Stimulated activated CD8-positive, alpha-beta memory T cell treated with anti-CD3 and anti-CD28 coated beads, Interleukin-12 subunit alpha, Interleukin-12 subunit beta, amount 100 ng/mL, for 24 hours (primary cell): ENCODE results near the gene SENP3.
A peak's percentile ranks its signal among the peaks of the same experiment; 100 is the strongest.

Experiments used
- DNase-seq: peaks from one replicate; pipeline ENCODE4 v3.0.0-alpha.2; 2020; ENCODE audit errors: extremely low read depth

Gene SENP3

DNA sequence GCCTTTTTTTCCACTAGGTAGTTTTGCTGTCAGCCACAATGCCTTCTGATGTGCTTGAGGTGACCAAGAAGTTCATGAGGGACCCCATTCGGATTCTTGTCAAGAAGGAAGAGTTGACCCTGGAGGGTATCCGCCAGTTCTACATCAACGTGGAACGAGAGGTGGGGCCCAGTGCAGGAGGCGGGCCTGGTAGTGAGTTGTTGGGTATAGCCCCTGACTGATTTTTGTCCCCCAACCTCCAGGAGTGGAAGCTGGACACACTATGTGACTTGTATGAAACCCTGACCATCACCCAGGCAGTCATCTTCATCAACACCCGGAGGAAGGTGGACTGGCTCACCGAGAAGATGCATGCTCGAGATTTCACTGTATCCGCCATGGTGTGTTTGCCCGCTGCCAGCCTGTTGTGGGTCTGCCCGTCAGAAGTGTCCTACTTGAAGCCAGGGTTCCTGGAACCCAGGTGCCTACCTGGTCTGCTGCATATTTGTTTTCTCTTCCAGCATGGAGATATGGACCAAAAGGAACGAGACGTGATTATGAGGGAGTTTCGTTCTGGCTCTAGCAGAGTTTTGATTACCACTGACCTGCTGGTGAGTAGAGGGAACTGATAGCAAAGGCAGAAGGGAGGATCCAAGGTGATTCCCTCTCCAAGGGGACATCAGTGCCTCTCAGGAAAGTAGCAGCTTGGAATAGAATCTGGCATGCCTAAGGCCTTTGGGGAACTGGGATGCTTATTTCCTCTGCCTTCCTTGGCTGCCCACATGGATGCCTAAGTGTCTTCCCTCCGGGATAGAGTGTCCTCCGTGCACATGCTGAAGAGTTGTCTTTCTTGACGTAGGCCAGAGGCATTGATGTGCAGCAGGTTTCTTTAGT lies 15.8 kb downstream of the SENP3 start:
- DNase-seq: no peak

DNA sequence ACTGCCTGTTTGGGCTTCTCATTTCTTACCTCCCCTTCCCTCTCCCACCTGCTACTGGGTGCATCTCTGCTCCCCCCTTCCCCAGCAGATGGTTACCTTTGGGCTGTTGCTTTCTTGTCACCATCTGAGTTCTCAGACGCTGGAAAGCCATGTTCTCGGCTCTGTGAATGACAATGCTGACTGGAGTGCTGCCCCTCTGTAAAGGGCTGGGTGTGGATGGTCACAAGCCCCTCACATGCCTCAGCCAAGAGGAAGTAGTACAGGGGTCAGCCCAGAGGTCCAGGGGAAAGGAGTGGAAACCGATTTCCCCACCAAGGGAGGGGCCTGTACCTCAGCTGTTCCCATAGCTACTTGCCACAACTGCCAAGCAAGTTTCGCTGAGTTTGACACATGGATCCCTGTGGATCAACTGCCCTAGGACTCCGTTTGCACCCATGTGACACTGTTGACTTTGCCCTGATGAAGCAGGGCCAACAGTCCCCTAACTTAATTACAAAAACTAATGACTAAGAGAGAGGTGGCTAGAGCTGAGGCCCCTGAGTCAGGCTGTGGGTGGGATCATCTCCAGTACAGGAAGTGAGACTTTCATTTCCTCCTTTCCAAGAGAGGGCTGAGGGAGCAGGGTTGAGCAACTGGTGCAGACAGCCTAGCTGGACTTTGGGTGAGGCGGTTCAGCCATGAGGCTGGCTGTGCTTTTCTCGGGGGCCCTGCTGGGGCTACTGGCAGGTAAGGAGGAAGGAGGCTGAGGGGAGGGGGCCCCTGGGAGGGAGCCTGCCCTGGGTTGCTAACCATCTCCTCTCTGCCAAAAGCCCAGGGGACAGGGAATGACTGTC lies 17.5 kb downstream of the SENP3 start, which contains the start of gene CD68:
Gene CD68, plus strand, starts transcription at position 638 of the 833 bp plus-strand sequence. Its CDS starts 40 bp downstream, at position 678.
- no peak for DNase-seq

DNA sequence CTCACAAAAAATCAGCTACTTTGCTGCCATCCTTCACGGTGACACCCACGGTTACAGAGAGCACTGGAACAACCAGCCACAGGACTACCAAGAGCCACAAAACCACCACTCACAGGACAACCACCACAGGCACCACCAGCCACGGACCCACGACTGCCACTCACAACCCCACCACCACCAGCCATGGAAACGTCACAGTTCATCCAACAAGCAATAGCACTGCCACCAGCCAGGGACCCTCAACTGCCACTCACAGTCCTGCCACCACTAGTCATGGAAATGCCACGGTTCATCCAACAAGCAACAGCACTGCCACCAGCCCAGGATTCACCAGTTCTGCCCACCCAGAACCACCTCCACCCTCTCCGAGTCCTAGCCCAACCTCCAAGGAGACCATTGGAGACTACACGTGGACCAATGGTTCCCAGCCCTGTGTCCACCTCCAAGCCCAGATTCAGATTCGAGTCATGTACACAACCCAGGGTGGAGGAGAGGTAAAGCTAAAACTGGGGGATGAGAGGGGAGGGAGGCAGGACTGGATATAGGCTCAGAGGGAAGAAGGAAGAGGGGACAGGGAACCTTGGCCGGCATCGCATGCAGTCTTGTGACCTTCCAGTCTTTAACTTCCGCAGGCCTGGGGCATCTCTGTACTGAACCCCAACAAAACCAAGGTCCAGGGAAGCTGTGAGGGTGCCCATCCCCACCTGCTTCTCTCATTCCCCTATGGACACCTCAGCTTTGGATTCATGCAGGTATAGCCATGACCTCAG lies 18.3 kb downstream of the SENP3 start:
- DNase-seq: no peak

DNA sequence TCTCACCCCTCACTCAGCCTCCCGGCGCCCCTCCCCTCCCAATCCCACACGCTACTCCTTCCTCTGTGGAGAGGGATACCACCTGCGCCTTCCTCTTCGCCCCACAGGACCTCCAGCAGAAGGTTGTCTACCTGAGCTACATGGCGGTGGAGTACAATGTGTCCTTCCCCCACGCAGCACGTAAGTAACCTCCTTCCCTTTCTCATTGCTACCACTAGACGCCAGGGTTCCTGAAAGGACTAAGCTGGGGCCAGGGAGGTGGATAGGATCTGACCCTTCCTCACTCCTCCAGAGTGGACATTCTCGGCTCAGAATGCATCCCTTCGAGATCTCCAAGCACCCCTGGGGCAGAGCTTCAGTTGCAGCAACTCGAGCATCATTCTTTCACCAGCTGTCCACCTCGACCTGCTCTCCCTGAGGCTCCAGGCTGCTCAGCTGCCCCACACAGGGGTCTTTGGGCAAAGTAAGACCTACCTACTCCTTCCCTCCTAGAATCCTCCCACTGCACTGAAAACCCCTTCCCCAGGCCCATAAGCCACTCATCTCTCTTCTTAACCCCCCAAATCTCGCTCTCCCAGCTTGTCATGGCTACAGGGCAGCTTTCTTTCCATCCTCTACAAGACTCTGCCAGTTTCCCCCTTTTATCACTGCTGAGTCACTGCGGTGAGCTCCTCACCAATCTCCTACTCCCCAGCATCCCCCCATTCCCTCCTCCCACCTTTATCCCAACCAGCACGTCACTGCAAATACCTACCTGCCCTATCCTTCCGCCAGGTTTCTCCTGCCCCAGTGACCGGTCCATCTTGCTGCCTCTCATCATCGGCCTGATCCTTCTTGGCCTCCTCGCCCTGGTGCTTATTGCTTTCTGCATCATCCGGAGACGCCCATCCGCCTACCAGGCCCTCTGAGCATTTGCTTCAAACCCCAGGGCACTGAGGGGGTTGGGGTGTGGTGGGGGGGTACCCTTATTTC lies 19.2 kb downstream of the SENP3 start:
- DNase-seq: no peak

DNA sequence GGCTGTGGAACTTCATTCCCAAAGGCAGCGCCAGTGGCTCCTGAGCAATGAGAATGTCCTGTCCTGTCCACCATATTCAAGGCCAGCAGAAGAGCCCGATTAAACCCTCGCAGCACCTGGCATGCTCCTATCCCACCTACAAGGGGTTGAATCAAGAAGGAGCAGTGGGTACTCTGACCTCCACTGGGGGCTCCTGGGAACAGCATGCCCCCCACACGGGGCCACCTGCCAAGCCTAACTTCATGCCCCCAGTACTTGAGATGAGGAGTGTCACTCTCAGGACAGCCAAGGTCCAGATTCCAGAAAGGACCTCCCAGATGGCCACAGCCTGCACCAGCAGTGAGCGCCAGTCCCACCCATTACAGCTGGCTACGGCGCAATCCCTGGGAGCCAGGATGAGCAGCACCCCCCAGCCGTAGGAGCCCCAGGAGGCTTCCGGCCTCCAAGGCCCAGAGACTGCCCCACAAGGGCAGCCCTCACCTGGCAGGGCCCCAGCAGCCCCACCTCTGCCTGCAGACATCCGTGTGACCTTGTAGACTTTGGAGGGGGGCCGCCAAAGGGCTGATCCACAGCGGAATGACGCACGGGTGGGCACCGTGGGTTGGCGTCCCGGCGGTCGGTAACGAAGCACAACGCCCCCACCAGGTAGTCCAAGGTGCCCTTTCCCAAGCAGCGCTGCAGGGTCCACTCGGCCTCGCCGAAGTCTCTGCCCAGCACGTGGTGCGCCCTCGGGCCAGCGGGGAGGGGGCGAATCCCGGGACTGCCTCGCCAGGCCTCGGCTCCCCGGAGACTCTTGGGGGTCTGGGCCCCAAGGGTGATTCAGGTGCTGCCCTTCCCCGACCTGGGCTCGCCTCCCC lies 20.9 kb downstream of the SENP3 start:
- DNase-seq: no peak

DNA sequence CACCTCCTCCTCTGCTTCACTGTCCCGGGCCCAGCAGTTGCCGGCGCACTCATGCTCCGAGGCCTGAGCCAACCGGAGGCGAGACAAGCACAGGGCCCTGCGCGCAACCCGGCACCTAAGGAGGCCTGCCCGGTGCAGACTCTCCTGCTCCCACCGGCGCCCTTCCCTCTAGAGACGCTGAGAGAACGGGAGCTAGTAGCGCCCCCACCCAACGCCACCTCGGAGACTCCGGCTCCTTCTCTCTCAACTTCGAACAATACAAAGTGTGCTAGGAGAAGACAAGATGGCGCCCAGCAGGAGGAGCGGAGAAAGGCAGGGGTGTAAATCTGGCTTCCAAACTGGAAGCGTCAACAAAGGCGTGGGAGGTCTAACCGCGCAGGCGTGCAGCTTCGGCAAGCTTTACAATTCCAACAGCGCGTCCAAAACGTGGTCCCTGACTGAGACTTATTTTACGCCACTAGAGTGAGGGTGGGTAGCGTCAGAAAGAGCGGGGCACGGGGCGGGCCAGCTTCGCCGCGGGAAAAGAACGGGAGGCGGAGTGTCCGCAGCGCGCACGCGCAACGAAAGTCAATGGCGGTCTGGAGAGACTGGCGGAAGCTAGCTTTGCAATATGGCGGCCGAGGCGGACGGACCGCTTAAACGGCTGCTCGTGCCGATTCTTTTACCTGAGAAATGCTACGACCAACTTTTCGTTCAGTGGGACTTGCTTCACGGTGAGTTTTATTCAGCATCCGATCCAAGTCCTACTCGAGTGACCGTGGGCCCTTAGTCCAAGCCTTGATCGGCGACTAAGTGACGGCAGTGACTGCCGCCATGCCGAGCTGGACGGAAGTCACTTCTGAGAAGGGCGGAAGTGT lies 21.8 kb downstream of the SENP3 start, which contains the start of gene MPDU1:
Gene MPDU1, plus strand, starts transcription at position 600 of the 857 bp plus-strand sequence. Its CDS starts 11 bp downstream, at position 611.
- peak; percentile 88 for DNase-seq

DNA sequence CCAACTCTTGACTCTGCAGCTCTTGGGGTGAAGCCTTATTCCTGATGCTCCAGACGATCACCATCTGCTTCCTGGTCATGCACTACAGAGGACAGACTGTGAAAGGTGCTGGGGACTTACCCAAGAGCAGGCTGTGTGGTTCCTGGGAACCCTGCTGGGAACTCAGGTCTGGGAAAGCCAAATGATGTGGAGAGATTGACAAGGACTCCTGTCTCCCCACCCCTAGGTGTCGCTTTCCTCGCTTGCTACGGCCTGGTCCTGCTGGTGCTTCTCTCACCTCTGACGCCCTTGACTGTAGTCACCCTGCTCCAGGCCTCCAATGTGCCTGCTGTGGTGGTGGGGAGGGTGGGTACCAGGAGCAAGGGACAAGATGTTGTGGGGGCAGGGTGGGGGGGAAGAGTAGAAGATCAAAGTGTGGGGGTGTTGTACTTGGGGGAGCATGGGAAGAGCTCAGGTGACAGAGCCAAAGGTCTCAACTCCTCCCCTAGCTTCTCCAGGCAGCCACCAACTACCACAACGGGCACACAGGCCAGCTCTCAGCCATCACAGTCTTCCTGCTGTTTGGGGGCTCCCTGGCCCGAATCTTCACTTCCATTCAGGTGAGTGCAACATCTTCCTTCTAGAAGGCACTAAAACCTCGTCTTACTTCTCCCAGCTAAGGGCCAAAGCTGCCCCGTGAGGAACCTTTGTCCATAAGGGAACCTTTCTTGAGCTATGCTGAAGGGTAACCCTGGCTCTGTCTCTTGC lies 25.1 kb downstream of the SENP3 start:
- DNase-seq: no peak

DNA sequence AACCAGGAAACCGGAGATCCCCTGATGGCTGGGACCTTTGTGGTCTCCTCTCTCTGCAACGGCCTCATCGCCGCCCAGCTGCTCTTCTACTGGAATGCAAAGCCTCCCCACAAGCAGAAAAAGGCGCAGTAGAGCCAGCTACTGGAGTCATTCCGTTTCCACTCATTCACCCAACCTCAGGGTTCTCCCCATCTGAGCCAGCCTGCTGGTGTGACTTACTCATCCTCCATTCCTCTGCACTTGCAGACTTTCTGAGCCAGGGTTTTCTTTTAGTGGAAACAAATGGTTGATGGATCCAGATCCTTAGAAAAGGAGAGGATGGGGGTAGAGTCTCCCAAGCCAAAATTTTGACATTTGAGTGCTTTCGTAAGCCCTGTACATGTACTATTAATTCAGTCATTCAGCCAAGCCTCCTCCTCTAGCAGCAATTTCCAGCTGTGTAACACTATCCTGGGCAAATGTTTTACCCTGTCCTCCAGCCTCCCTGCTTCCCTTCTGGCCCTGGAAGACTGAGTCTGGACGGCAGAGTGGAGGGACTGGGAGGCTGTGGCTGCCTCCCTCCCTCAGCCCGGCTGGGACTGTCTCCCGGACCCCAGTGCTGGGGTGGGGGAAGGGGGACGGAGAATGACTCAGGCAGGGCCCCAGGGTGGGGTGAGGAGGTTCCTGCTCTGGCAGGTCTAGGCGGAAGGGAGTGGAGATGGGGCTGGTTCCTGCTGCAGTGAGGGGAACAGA lies 25.9 kb downstream of the SENP3 start:
- no peak for DNase-seq

DNA sequence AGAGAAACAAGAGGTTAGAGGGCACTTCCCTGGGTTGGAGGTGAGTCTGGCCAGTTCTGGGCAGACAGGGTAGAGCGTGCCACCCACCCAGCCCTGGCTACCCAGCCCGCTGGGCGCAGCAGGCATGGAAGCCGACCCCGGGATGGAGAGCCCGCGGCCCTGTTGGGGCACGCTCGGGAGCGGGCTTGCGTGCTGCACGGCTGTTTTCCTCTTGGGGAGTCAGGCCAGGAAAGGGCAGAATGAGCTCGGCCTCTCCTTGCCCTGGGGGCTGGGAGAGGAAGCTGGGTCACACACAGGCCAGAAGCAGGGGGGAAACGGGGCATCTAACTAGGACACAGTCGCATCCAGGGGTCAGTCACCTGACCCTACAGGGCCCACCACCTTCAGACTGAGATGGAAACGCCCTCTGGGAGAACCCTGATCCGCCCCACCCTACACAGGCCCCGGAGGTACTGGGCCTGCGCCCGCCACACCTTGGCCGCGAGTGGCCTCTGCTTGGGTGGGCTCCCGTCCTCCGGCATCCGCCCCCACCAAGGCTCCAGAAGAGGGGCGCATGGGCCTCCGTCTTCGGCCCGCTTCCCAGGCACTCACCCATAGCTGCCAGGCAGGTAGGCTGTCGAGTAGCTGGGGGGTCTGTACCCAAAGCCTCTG lies 27.0 kb downstream of the SENP3 start:
- DNase-seq: no peak

DNA sequence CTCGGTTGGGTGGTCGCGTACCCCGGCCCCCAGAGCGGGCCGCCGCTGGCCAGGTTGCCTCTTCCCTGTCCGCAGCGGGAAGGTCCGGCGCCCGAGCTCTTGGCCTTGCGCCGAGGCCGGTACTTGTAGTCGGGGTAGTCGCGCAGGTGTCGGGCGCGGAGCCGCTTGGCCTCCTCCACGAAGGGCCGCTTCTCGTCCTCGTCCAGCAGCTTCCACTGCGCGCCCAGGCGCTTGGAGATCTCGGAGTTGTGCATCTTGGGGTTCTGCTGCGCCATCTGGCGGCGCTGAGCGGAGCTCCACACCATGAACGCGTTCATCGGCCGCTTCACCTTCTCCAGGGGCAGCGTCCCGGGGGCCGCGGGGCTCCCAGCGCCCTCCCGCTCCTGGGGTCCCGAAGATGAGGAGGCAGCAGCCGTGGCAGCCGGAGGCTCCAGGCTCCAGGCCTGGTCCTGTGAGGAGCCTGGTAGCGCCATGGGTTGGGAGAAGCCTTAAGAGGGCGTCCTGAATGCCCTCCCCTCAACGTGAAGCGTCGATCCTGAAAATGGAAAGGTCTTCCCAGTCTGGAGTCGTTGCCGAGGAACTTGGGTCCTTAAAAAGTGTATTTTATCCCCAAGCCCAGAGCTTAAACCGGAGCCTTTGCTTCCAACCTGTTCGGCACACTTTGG lies 27.6 kb downstream of the SENP3 start:
- no peak for DNase-seq

DNA sequence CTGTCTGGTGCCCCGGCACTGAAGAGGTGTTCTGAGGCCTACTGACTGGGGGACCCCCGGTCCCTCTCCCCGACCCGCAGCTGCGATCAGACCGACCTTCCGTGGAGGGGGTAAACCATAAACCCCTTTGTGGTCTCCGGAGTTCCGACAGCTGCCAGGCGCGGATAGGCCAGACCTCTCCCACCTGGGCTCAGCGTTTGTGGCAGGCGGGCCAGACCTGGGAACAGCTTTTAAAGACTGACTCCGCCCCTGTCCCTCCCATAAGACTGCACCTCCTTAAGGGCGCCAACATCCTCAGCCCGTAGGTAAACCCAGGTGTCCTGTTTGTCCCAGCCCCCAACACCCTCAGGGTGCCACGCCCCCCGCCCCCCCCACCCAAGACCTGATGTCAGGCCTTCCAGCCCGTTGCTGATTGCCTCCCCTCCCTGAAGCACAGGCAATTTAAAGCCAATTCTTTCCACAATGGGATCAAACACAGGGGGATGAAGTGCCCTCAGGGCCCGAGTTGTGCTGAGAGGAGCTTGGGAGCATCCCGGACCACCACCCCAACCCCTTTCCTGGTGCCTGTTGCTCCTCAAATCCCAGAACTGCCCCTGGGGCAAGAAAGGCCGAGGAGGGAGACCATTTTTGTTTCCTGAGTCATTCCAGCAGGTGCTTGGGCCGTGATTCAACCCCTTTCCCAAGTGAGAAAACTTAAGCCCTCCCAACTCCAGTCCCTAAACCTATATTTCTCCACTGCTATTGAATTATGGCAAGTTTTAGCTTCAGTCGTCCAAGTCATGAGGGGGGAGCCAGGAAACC lies 28.4 kb downstream of the SENP3 start, which contains the start of gene SOX15:
Gene SOX15, minus strand, starts transcription at position 204 of the 801 bp plus-strand sequence. CDS start 418 bp downstream, outside the sequence.
- DNase-seq: no peak

DNA sequence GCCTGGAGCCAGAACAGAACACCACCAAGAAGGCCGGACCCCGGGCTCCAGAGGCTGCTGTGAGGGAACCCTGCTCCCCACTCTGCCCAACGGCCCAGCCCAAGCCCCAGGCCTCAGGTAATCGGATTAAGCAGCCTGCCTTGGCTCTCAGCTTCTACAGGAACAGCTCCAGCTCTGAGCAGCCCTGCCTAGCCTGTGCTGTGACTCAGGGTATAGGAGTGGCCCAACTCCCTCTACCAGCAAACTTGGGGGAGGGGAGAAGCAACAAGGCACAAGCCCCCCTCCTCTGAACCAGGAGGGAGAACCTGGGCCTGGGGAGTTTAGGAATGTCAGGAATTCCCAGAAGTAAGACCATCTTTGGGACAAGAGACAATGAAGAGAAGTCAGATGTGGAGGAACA lies 29.0 kb downstream of the SENP3 start:
- no peak for DNase-seq

DNA sequence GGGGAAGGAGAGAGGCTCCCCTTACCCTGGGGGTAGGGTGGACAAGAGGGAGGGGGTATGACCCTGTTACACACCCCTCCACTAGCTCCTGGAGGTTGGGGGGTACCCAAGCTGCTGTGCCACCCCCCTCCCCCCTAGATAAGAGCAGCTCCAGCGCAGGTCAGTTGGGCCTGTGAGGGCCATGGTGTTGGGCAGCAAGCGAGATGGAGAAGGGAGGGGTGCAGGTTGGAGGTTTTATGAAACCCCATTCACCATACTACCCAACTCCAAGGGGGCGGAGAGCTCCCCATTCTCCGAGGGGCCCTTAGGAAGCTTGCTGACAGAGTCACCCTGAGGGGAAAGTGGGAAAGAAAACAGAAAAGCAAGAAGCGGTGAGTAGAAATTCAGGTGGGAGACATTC lies 29.9 kb downstream of the SENP3 start:
- no peak for DNase-seq

DNA sequence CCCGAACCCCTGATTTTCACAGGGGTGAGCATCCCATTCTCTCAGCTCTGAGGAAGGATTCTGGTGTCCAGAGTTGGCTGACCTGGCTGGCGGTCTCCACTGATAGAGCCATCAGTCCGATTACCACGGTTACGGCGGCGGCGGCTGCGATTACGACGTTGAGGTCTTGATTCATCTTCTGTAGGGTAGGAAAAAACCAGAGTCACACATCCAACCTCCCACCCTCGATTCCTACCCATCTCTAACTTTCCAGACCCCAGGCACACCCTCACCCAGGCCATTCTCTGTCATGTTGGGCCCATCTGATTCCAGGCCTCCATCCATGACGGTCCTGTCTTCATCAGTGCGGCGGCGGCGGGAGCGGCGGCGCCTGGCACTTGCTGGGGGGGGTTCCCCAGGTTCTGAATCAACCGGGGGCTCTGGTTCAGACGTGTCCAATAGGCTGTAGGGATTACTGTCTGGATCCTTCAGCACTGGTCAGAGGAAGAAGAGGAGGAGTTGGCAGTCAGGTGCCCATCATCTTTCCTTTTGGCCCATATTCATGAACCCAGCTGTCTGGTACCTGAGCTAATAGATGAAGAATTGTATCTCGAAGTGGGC lies 30.8 kb downstream of the SENP3 start:
- DNase-seq: no peak

DNA sequence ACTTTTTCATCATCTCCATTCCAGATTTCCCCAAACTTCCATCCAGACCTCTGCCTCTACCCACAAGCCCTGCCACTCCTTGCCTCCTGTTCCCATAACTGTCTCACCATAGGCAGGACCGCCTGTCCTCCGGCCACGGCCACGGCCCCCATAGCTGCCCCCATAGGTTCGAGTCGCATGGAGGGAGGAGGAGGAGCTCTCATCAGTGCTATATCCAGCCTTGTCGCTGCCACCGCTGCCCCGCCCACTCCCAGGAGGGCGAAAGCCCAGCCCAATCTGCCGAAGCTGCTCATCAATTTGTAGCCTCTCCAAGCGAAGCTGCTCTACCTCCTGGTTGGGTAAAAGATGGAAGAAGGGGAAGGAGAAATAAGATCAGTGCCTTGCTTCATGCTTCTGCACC lies 31.6 kb downstream of the SENP3 start:
- DNase-seq: no peak
